SK-N-MC (cell line): ENCODE data around the gene CCDC182.

Experiments
- DNase-seq: peaks from one replicate; pipeline ENCODE4 v3.0.0-alpha.2; 2011; ENCODE audit warnings: low read depth, low spot score
- H3K27ac ChIP-seq: fragments of 200-600 bp; sonication (generic); 2 replicates; pipeline ENCODE4 v1.5.1; 2016; ENCODE audit warnings: mixed run types
- H3K36me3 ChIP-seq: fragments of 200-600 bp; sonication (generic); 2 replicates; pipeline ENCODE4 v1.6.1; 2017; ENCODE audit warnings: antibody characterized with exemption, low read length, mixed read lengths; ENCODE audit not compliant: insufficient read depth
- H3K4me3 ChIP-seq: fragments of 200-600 bp; sonication (generic); 2 replicates; pipeline ENCODE4 v1.5.1; 2016
- H3K9ac ChIP-seq: fragments of 200-600 bp; sonication (generic); 2 replicates; pipeline ENCODE4 v1.8.0; 2017; ENCODE audit warnings: mixed run types, mixed read lengths; ENCODE audit not compliant: insufficient read length
- H3K9me3 ChIP-seq: fragments of 200-600 bp; sonication (generic); 2 replicates; pipeline ENCODE4 v1.6.1; 2017; ENCODE audit warnings: low read depth, mild to moderate bottlenecking, antibody characterized with exemption, low read length, moderate library complexity, mixed read lengths
- EZH2 ChIP-seq: fragments of 200-600 bp; sonication (generic); IDR thresholded peaks from one replicate; pipeline ENCODE4 v1.6.1; 2017; ENCODE audit warnings: antibody characterized with exemption
- FOXP2 ChIP-seq: optimal IDR thresholded peaks from 2 replicates; pipeline ENCODE3; 2011; ENCODE audit warnings: mild to moderate bottlenecking, moderate library complexity; ENCODE audit not compliant: insufficient read depth; ENCODE audit errors: extremely low read length, control extremely low read depth
- POLR2AphosphoS5 ChIP-seq: IDR thresholded peaks from 2 replicates; pipeline ENCODE4 v1.6.1; 2012; ENCODE audit warnings: mild to moderate bottlenecking, low read depth, low read length, borderline replicate concordance

Gene CCDC182

GRCh38 chr17:57724729-57725125 is 20.4 kb downstream of the CCDC182 start:
- H3K9me3 ChIP-seq: no peaks in the 10 kb centered on the region
- no peak for DNase-seq
- H3K9ac ChIP-seq: no peak overlapping the region
- TF ChIP-seq EZH2 (no peak), POLR2AphosphoS5 (no peak), FOXP2 (no peak)
- H3K4me3 ChIP-seq: no peak overlapping the region
- no peaks in the 10 kb centered on the region for H3K36me3 ChIP-seq
- no peak overlapping the region for H3K27ac ChIP-seq

DNA sequence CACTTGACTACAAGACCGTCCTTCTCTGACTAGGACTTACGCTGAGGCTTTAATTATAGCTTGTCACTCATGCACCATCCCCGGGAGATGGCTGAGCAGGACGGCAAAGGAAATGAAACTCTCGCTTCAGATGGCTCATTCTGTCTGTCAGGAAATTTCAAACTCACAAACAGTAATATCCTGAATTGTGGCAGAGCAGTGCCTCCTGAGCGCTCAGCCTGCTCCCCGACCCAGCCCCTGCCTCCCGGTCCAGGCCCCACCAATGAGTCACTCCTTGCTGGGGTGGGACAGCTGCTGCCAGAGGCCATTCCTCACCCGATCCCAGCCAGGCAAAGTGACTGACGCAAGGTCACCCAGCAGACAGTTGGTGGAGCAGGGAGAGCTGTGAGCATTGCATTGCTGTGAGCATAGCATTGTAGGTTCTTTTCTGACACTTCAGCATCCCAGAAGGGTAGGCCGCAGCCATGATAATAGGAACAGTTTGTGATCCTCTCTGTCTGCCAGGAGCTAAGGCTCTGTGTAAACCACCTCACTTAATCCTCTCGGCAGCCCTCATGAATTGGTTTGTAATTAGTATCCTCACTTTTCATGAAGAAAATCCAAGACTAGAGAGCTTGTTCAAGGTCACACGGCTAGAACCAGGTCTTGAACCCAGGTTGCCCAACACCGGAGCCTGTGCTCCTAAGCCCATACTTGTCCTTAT is 20.9 kb downstream of the CCDC182 start:
- Histone ChIP-seq H3K9ac (no peak overlapping the region), H3K36me3 (no peaks in the 10 kb centered on the region), H3K4me3 (no peak overlapping the region), H3K9me3 (no peaks in the 10 kb centered on the region), H3K27ac (no peak overlapping the region)
- DNase-seq: no peak
- TF ChIP-seq POLR2AphosphoS5 (no peak), EZH2 (no peak), FOXP2 (no peak)

DNA sequence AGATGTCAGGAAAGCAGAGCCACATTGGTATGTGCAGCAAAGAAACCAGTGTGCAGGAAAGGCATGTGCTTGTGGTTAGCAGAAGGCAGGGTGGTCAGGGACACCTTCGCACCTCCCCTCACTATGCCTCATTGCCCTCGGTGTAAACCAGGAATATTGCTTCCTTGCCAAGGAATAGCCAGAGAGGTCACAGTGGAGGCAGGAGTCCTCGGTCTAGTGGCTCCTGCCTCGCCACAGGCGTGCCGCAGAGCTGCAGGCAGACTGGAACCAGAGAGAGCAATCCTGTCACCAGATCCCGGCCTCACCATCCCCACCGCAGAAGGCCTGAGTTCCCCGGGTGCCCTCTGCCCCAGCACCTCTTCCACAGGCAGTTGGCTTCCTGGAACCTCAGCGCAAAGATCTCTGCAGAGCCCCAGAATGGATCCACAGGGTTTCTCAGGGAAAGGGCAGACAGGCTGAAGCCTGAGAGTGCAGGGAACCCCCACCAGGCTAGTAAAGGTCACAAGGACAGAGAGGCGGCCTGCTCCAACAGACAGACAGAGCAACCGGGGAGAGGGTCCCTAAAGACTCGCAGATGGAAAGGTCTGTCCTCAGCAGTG is 21.6 kb downstream of the CCDC182 start:
- no peaks in the 10 kb centered on the region for H3K36me3 ChIP-seq
- no peak for TF ChIP-seq POLR2AphosphoS5
- TF ChIP-seq EZH2: no peak
- no peak for TF ChIP-seq FOXP2
- no peak overlapping the region for H3K9ac ChIP-seq
- DNase-seq: no peak
- no peak overlapping the region for H3K27ac ChIP-seq
- H3K9me3 ChIP-seq: no peaks in the 10 kb centered on the region
- H3K4me3 ChIP-seq: no peak overlapping the region

DNA sequence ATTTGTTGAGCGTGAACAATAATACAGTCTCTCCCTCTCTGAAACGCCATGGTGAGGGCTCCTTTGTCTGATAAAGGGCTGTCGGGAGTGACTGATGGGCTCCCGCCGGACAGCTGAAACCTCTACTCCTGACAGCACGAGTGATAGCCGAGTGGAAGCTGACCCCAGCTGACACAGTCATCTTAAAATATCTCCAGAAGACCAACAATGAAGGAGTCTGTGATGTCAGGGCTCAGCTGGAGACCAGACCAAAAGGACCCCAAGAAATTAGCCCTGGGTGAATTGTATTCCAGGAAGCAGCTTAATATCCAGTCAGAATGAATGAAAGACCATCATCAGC is 22.4 kb downstream of the CCDC182 start:
- no peak overlapping the region for H3K4me3 ChIP-seq
- H3K9ac ChIP-seq: no peak overlapping the region
- H3K27ac ChIP-seq: no peak overlapping the region
- H3K9me3 ChIP-seq: no peaks in the 10 kb centered on the region
- DNase-seq: no peak
- no peak for TF ChIP-seq POLR2AphosphoS5
- no peak for TF ChIP-seq FOXP2
- no peaks in the 10 kb centered on the region for H3K36me3 ChIP-seq

- H3K27ac ChIP-seq: no peak overlapping the region
- no peaks in the 10 kb centered on the region for H3K9me3 ChIP-seq
- H3K36me3 ChIP-seq: no peaks in the 10 kb centered on the region
- no peak for DNase-seq
- TF ChIP-seq POLR2AphosphoS5 (no peak), FOXP2 (no peak), EZH2 (no peak)
- no peak overlapping the region for H3K9ac ChIP-seq
- no peak overlapping the region for H3K4me3 ChIP-seq
Observed at GRCh38 chr17:57721967-57722703, 23.0 kb downstream of the CCDC182 start.

DNA sequence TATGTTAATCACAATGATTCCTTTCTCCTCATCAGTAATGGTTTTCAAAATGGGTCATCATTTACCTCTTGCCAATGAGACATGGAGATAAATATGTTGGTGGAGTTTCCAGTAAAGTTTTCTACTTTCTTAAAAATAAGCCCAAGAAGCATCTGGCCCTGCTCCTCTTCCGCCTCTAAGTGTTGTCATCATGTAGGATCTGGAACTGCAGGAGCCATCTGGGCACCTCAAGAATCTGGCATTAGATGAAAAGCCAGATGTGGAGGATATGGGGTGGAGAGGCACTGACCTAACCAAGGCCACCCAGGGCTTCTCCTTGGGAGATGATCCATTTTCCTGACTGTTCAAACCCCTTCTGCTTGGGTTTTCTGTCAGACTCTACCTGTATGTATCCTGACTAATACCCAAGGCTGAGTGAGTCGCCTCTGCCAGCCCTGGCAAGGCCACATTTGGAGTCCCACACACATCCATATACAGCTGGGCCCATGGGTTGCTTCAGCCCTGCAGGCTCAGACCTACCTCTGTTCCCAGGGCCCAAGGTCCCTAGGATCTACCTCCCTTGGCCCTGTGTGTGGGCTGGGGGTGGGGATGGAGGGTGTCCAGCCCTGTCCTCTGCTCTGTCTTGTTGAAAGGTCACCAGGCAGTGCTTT is 24.6 kb downstream of the CCDC182 start:
- Histone ChIP-seq H3K9ac (no peak overlapping the region), H3K4me3 (no peak overlapping the region)

GRCh38 chr17:57718878-57719277 is 26.2 kb downstream of the CCDC182 start:
- Histone ChIP-seq H3K4me3 (no peak overlapping the region), H3K27ac (no peak overlapping the region), H3K9me3 (no peaks in the 10 kb centered on the region), H3K9ac (no peak overlapping the region), H3K36me3 (no peaks in the 10 kb centered on the region)
- TF ChIP-seq FOXP2: no peak
- TF ChIP-seq EZH2: no peak
- no peak for TF ChIP-seq POLR2AphosphoS5
- DNase-seq: no peak

More for the DNA sequence above, 24.6 kb downstream of the CCDC182 start:
- no peak for DNase-seq
- TF ChIP-seq POLR2AphosphoS5 (no peak), FOXP2 (no peak), EZH2 (no peak)
- no peak overlapping the region for H3K27ac ChIP-seq
- no peaks in the 10 kb centered on the region for H3K9me3 ChIP-seq
- no peaks in the 10 kb centered on the region for H3K36me3 ChIP-seq

DNA sequence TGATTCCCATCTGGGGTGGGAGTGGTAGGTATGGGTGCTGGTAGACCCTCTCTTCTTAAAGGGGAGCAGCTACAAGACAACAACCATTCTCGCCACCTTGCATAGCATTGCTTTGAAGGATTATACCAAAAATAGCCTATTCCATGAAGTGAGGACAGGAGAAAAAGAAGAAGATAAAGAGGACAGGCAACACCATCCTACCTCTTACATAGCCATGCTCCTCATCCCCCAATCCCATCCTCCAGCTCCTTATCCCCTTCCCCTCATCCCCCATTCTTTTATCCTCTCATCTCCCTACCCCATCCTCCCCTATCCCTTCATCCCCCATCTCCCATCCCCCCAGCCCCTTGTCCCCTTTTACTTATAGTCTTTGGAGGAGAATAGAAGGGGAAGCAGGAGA is 29.1 kb downstream of the CCDC182 start:
- Histone ChIP-seq H3K27ac (no peak overlapping the region), H3K36me3 (no peaks in the 10 kb centered on the region), H3K9ac (no peak overlapping the region), H3K4me3 (no peak overlapping the region), H3K9me3 (no peaks in the 10 kb centered on the region)
- DNase-seq: no peak
- TF ChIP-seq FOXP2: no peak
- TF ChIP-seq EZH2: no peak
- TF ChIP-seq POLR2AphosphoS5: no peak
